Measurements from ENCODE around the gene ASAP2. TPM values are rescaled to one million over a fixed set of nuclear protein-coding genes. Genes with fewer than 3 reads are reported as not detected.

Gene ASAP2
- total RNA-seq, 2 experiments from 2014 or later: 0.16 TPM; not detected in 1

DNA sequence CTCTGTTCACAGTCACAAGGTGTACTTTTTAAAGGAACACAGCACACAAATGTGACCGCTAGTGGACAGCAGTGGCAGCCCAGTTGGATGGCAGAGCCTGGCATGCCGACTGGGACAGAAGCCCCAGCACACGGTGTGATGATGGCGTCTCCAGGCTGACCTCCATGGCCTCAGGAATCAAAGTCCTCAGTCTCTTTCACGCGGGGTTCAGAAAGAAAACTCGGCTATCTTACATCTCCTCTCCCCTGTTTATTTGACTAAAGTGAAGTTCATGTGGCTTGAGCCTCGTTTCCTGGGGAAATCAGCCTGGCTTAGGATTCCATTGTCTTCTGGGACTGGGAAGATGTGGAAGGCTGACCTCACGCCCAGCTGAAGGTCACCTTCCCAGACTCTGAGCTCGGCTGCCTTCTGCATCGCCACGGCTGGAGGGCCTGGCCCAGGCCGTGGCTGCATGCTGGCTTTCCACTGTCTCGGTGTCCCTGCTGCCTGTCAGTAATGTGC, 56.1 kb downstream of the ASAP2 start:
- Mint-ChIP-seq H3K4me3 (no peak overlapping the region), H3K27me3 (no peaks in the 10 kb centered on the region), H3K9me3 (no peaks in the 10 kb centered on the region), H3K4me1 (ENCODE audit: low read depth) (no peaks in the 10 kb centered on the region), H3K27ac (no peak overlapping the region), H3K36me3 (ENCODE audit: low read depth) (no peaks in the 10 kb centered on the region)
- Histone ChIP-seq H3K27ac (ENCODE audit: low read depth in 1 of 2, low read length in 2 of 2) (no peak overlapping the region), H3K27me3 (ENCODE audit: control insufficient read depth in 1 of 2, insufficient read depth in 2 of 2, low read length in 2 of 2) (no peaks in the 10 kb centered on the region), H3K4me1 (ENCODE audit: insufficient read depth, low read length) (no peaks in the 10 kb centered on the region), H3K9me3 (ENCODE audit: control insufficient read depth in 1 of 2, insufficient read depth in 1 of 2, low read length in 2 of 2) (no peaks in the 10 kb centered on the region), H3K36me3 (ENCODE audit: insufficient read depth, low read length) (no peaks in the 10 kb centered on the region), H3K4me3 (ENCODE audit: low read length) (no peak overlapping the region)
- intact Hi-C loops (cut with DNase I, micrococcal nuclease): no loop called here
- ATAC-seq (ENCODE audit: poor library complexity) (no peak), DNase-seq (no peak)
- TF ChIP-seq, protein P1, sequence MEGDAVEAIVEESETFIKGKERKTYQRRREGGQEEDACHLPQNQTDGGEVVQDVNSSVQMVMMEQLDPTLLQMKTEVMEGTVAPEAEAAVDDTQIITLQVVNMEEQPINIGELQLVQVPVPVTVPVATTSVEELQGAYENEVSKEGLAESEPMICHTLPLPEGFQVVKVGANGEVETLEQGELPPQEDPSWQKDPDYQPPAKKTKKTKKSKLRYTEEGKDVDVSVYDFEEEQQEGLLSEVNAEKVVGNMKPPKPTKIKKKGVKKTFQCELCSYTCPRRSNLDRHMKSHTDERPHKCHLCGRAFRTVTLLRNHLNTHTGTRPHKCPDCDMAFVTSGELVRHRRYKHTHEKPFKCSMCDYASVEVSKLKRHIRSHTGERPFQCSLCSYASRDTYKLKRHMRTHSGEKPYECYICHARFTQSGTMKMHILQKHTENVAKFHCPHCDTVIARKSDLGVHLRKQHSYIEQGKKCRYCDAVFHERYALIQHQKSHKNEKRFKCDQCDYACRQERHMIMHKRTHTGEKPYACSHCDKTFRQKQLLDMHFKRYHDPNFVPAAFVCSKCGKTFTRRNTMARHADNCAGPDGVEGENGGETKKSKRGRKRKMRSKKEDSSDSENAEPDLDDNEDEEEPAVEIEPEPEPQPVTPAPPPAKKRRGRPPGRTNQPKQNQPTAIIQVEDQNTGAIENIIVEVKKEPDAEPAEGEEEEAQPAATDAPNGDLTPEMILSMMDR (IDR thresholded peaks at IDR 0.05): no peak
- ChIA-PET CTCF (no interaction called here), POLR2A (no interaction called here)

DNA sequence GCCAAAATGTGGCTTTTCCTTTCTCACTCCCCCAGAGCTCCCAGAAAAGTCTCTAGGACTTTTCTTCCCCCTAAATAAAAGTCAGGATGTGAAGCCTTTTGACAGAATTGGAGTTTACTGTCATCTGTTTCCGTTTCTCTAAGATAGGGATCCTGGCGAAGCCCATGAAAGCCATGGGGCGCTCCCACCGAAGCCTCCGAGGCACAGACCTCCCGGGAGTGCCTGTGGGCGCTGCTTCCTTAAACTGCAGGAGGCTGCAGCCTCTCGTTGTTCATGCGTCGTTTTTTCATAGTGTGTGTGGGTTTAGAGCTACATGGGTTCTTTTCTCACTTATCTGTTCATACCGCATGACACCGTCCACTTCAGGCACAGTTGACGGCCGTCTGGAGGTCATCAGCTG, 56.8 kb downstream of the ASAP2 start:
- Histone ChIP-seq H3K27me3 (ENCODE audit: control insufficient read depth in 1 of 2, insufficient read depth in 2 of 2, low read length in 2 of 2) (no peaks in the 10 kb centered on the region), H3K4me3 (ENCODE audit: low read length) (no peak overlapping the region), H3K4me1 (ENCODE audit: insufficient read depth, low read length) (no peaks in the 10 kb centered on the region), H3K36me3 (ENCODE audit: insufficient read depth, low read length) (no peaks in the 10 kb centered on the region), H3K9me3 (ENCODE audit: control insufficient read depth in 1 of 2, insufficient read depth in 1 of 2, low read length in 2 of 2) (no peaks in the 10 kb centered on the region), H3K27ac (ENCODE audit: low read depth in 1 of 2, low read length in 2 of 2) (no peak overlapping the region)
- TF ChIP-seq, protein P1 (IDR thresholded peaks at IDR 0.05): no peak
- Mint-ChIP-seq H3K9me3 (no peaks in the 10 kb centered on the region), H3K27ac (no peak overlapping the region), H3K27me3 (no peaks in the 10 kb centered on the region), H3K4me3 (no peak overlapping the region), H3K36me3 (ENCODE audit: low read depth) (no peaks in the 10 kb centered on the region), H3K4me1 (ENCODE audit: low read depth) (no peaks in the 10 kb centered on the region)
- ATAC-seq (ENCODE audit: poor library complexity) (no peak), DNase-seq (no peak)
- ChIA-PET POLR2A (no interaction called here), CTCF (interaction anchor here (0.6 kb wide), 1 partner anchor 1985 kb away, joined by 3 read pairs; no protein-coding TSS in a partner anchor)
- intact Hi-C loops (cut with DNase I, micrococcal nuclease): no loop called here

DNA sequence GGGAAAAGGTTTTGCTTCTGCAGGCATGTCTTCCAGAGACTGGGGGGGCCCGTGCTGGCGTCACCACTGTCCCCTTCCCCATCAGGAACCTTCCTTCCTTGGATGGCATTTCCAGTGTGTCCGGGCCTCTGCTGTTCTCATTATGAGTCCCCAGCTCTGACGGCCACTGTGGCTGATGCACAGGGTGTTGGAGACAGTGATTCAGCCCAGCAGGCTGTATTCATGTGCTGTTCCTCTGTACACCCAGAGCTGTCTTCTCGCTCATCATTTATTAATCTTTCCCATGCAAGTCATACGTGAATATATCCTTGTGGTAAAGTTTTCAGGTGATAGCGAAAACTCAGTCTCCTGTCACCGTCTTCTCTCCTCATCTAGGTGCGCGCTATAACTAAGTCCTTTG, 57.7 kb downstream of the ASAP2 start:
- no peak for DNase-seq

More for the DNA sequence above, 57.7 kb downstream of the ASAP2 start:
- Mint-ChIP-seq H3K4me1 (ENCODE audit: low read depth) (no peaks in the 10 kb centered on the region), H3K27me3 (no peaks in the 10 kb centered on the region), H3K27ac (no peak overlapping the region), H3K9me3 (no peaks in the 10 kb centered on the region), H3K36me3 (ENCODE audit: low read depth) (no peaks in the 10 kb centered on the region), H3K4me3 (no peak overlapping the region)
- intact Hi-C loops (cut with DNase I, micrococcal nuclease): no loop called here
- TF ChIP-seq, protein P1 (IDR thresholded peaks at IDR 0.05): no peak
- POLR2A ChIA-PET: no interaction called here
- Histone ChIP-seq H3K27me3 (ENCODE audit: control insufficient read depth in 1 of 2, insufficient read depth in 2 of 2, low read length in 2 of 2) (no peaks in the 10 kb centered on the region), H3K9me3 (ENCODE audit: control insufficient read depth in 1 of 2, insufficient read depth in 1 of 2, low read length in 2 of 2) (no peaks in the 10 kb centered on the region), H3K4me1 (ENCODE audit: insufficient read depth, low read length) (no peaks in the 10 kb centered on the region), H3K4me3 (ENCODE audit: low read length) (no peak overlapping the region), H3K36me3 (ENCODE audit: insufficient read depth, low read length) (no peaks in the 10 kb centered on the region), H3K27ac (ENCODE audit: low read depth in 1 of 2, low read length in 2 of 2) (no peak overlapping the region)
- CTCF ChIA-PET: no interaction called here
- ATAC-seq (ENCODE audit: poor library complexity): no peak
